ENCODE data around the gene TSSK2.

Gene TSSK2

DNA sequence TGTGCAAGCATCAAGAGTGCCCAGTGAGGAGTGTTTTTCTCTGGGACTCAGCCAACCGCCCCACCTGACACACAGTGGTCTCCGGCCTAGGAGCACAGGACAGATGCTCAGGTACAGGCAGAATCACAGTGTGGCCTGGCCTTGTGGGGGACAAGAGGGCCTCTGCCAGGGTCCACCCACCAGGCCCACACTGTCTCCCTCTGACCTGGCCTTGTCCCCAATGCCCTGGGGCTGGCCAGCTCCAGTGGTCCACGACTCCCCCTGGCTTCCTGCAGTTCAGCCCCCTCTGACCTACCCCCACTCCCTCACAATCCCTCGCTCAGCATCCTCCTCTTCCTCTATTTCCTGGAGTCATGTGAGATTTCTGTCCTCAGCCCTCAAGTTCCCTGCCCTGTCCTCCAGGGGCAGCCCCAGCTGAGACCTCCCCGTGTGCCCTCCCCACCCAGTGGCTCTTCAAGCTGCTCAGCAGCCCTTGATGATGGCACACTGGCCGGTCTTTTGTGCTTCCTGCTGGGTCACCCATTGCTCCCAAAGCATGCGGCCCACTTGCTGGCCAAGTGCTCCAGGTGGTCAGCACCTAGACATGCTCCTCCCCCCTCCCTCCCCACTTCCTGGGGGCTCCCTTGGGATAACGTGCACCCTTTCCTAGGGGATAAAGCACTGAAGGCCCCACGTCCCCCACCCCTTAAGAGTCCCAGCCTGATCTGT is 1.7 kb downstream of the TSSK2 start:
- Histone ChIP-seq H2AFZ (ENCODE audit: low read length) (no peak overlapping the region), H3K4me1 (ENCODE audit: insufficient read depth, low read length, severe bottlenecking) (no peaks in the 10 kb centered on the region), H3K9me3 (ENCODE audit: low read length) (no peaks in the 10 kb centered on the region), H3K4me2 (ENCODE audit: low read length) (no peak overlapping the region), H3F3A (ENCODE audit: insufficient read depth, low read length) (no peaks in the 10 kb centered on the region), H3K36me3 (ENCODE audit: insufficient read depth, low read length) (peaks cover 51% of the 10 kb centered on the region), H3K27me3 (ENCODE audit: insufficient read depth, low read length) (no peaks in the 10 kb centered on the region), H4K20me1 (ENCODE audit: insufficient read depth, low read length) (no peaks in the 10 kb centered on the region), H3K27ac (ENCODE audit: low read depth, low read length, poor library complexity, severe bottlenecking) (no peak overlapping the region), H3K79me2 (ENCODE audit: insufficient read depth, low read length) (no peaks in the 10 kb centered on the region), H3K4me3 (ENCODE audit: low read depth, low read length, poor library complexity, severe bottlenecking) (no peak overlapping the region), H3K9me2 (ENCODE audit: low read depth, low read length) (no peaks in the 10 kb centered on the region), H3K9ac (ENCODE audit: low read length) (no peak overlapping the region)
- TF ChIP-seq EZH2 (IDR thresholded peaks at IDR 0.05; ENCODE audit: borderline replicate concordance, low read length) (no peak), CTCF (IDR thresholded peaks at IDR 0.05; ENCODE audit: low read length) (no peak)

DNA sequence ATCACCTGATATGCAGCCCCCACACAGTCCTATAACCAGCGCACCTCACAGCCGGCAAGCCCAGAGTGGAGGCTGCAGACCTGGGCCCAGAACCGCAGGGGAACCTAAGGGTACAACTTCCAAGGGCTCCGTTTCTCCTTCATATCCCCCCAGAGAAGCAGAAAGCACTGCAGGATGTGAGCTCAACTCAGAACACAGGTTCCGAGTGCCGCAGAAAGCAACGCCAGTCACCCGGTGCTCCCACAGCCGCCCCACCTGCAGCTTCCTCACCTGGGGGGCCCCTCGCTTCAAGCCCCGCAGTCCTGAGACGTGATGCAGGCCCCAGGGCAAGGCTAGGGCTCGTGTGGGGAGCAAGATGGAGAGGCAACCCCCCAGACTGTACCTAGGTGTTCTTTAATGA is 2.5 kb downstream of the TSSK2 start:
- Histone ChIP-seq H2AFZ (ENCODE audit: low read length) (no peak overlapping the region), H4K20me1 (ENCODE audit: insufficient read depth, low read length) (no peaks in the 10 kb centered on the region), H3F3A (ENCODE audit: insufficient read depth, low read length) (no peaks in the 10 kb centered on the region), H3K27ac (ENCODE audit: low read depth, low read length, poor library complexity, severe bottlenecking) (no peak overlapping the region), H3K4me3 (ENCODE audit: low read depth, low read length, poor library complexity, severe bottlenecking) (no peak overlapping the region), H3K9ac (ENCODE audit: low read length) (no peak overlapping the region), H3K9me3 (ENCODE audit: low read length) (no peaks in the 10 kb centered on the region), H3K4me1 (ENCODE audit: insufficient read depth, low read length, severe bottlenecking) (no peaks in the 10 kb centered on the region), H3K36me3 (ENCODE audit: insufficient read depth, low read length) (peaks cover 56% of the 10 kb centered on the region), H3K4me2 (ENCODE audit: low read length) (no peak overlapping the region), H3K27me3 (ENCODE audit: insufficient read depth, low read length) (no peaks in the 10 kb centered on the region), H3K9me2 (ENCODE audit: low read depth, low read length) (no peaks in the 10 kb centered on the region), H3K79me2 (ENCODE audit: insufficient read depth, low read length) (no peaks in the 10 kb centered on the region)
- TF ChIP-seq EZH2 (IDR thresholded peaks at IDR 0.05; ENCODE audit: borderline replicate concordance, low read length) (no peak), CTCF (IDR thresholded peaks at IDR 0.05; ENCODE audit: low read length) (no peak)

GRCh38 chr22:19134176-19134831 is 3.2 kb downstream of the TSSK2 start:
- Histone ChIP-seq H3K9me3 (ENCODE audit: low read length) (no peaks in the 10 kb centered on the region), H3K4me1 (ENCODE audit: insufficient read depth, low read length, severe bottlenecking) (no peaks in the 10 kb centered on the region), H3K9me2 (ENCODE audit: low read depth, low read length) (no peaks in the 10 kb centered on the region), H2AFZ (ENCODE audit: low read length) (no peak overlapping the region), H4K20me1 (ENCODE audit: insufficient read depth, low read length) (no peaks in the 10 kb centered on the region), H3K4me3 (ENCODE audit: low read depth, low read length, poor library complexity, severe bottlenecking) (no peak overlapping the region), H3K79me2 (ENCODE audit: insufficient read depth, low read length) (no peaks in the 10 kb centered on the region), H3K4me2 (ENCODE audit: low read length) (no peak overlapping the region), H3K27ac (ENCODE audit: low read depth, low read length, poor library complexity, severe bottlenecking) (no peak overlapping the region), H3K36me3 (ENCODE audit: insufficient read depth, low read length) (peaks cover 64% of the 10 kb centered on the region), H3K27me3 (ENCODE audit: insufficient read depth, low read length) (no peaks in the 10 kb centered on the region), H3K9ac (ENCODE audit: low read length) (no peak overlapping the region), H3F3A (ENCODE audit: insufficient read depth, low read length) (no peaks in the 10 kb centered on the region)
- no peak for TF ChIP-seq EZH2 (IDR thresholded peaks at IDR 0.05; ENCODE audit: borderline replicate concordance, low read length)
- TF ChIP-seq CTCF (IDR thresholded peaks at IDR 0.05; ENCODE audit: low read length), result no peak

All from OCI-LY1 (cell line).